ENCODE measurements around the gene NDE1. TPM values are rescaled to one million over a fixed set of nuclear protein-coding genes. Genes with fewer than 3 reads are reported as not detected.

The NDE1 gene
- total and polyA plus RNA-seq, 2 donors (not counting 3 experiments of a cell fraction or from before 2014, with no cell fraction given), result 28.0 to 90.2 TPM

DNA sequence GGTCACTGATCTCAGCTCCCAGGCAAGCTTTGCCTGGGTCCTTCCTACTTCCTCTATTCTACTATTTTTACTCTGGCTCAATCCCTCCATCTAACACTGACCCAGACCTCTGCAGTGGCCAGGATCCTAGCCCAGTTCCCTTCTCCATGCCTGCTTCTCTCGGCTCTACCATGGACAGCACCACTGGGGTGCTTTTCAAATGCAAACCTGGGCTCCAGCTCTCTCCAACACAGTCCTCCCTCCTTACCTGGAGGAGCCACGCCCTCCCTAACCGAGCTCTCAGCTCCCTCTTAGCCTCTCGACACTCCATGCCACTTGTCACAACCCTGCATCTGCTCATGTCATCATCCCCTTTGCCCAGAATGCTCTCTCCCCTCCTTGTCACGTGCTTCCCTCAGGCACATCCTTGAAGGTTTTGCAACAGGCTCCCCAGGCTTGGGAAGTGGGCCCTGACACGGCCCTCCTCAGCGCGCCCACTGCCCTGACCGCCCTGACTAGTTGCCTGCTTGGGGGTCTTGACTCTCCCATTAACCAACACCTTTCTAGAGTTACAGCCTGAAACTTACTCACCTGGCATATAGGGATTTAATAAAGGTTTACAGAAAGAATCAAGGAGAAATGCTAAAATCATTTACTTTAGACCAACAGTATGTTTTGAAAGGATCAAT is 48.7 kb upstream of the NDE1 start:
- H2AFZ ChIP-seq (ENCODE audit: low read depth, low read length), result no peak overlapping the region
- DNase-seq (ENCODE audit: low read depth, low spot score), result no peak
- no peaks in the 10 kb centered on the region for H4K20me1 ChIP-seq (replicated peaks; ENCODE audit: control insufficient read depth, extremely low read depth, insufficient read depth, low read length)
- FAIRE-seq, result no peak
- H3K4me2 ChIP-seq (ENCODE audit: insufficient read depth, low read length), result no peak overlapping the region
- H3K4me1 ChIP-seq (ENCODE audit: control insufficient read depth, extremely low read depth, insufficient read depth, low read length), result no peaks in the 10 kb centered on the region
- no peak for TF ChIP-seq EZH2 (IDR thresholded peaks at IDR 0.05; ENCODE audit: borderline replicate concordance, low read depth, low read length, severe bottlenecking)
- TF ChIP-seq, protein P1, sequence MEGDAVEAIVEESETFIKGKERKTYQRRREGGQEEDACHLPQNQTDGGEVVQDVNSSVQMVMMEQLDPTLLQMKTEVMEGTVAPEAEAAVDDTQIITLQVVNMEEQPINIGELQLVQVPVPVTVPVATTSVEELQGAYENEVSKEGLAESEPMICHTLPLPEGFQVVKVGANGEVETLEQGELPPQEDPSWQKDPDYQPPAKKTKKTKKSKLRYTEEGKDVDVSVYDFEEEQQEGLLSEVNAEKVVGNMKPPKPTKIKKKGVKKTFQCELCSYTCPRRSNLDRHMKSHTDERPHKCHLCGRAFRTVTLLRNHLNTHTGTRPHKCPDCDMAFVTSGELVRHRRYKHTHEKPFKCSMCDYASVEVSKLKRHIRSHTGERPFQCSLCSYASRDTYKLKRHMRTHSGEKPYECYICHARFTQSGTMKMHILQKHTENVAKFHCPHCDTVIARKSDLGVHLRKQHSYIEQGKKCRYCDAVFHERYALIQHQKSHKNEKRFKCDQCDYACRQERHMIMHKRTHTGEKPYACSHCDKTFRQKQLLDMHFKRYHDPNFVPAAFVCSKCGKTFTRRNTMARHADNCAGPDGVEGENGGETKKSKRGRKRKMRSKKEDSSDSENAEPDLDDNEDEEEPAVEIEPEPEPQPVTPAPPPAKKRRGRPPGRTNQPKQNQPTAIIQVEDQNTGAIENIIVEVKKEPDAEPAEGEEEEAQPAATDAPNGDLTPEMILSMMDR (IDR thresholded peaks at IDR 0.05; ENCODE audit: extremely low read depth in 1 of 2, insufficient read depth in 1 of 2, low read depth in 1 of 2, low read length in 2 of 2), result no peak
- no peak for TF ChIP-seq FOS (IDR thresholded peaks at IDR 0.05; ENCODE audit: borderline replicate concordance, insufficient read depth, low read length)
- no peak for TF ChIP-seq MYC (IDR thresholded peaks at IDR 0.05; ENCODE audit: low read depth, low read length)
- no peak for TF ChIP-seq POLR2AphosphoS5 (IDR thresholded peaks at IDR 0.05; ENCODE audit: insufficient read depth, low read depth, low read length)
- TF ChIP-seq JUN (IDR thresholded peaks at IDR 0.05; ENCODE audit: borderline replicate concordance, insufficient read depth, insufficient read length, low read depth), result no peak
- TF ChIP-seq GATA2 (IDR thresholded peaks at IDR 0.05; ENCODE audit: insufficient read depth, insufficient read length, low read depth, low read length), result no peak
- TF ChIP-seq, protein P2, sequence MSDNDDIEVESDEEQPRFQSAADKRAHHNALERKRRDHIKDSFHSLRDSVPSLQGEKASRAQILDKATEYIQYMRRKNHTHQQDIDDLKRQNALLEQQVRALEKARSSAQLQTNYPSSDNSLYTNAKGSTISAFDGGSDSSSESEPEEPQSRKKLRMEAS (IDR thresholded peaks at IDR 0.05; ENCODE audit: insufficient read depth, insufficient read length), result no peak
- no peak for TF ChIP-seq POLR2A (IDR thresholded peaks at IDR 0.05; ENCODE audit: low read depth, low read length)
- H3K79me2 ChIP-seq (ENCODE audit: control insufficient read depth, insufficient read depth, low read length), result no peaks in the 10 kb centered on the region
- H3K9ac ChIP-seq (replicated peaks; ENCODE audit: extremely low read depth, insufficient read depth, low read length), result no peak overlapping the region
- H3K9me1 ChIP-seq (replicated peaks; ENCODE audit: control insufficient read depth, extremely low read depth, insufficient read depth, low read length), result no peaks in the 10 kb centered on the region
- intact Hi-C loops (cut with micrococcal nuclease) (no loop called here), dilution Hi-C loops (cut with MboI; ENCODE audit: extremely low pct_ligation_motif_present, low sequenced_read_pairs) (no loop called here)
- ChIA-PET CTCF (interaction anchor here (1.7 kb wide), 1 partner anchor 174 kb away, joined by 5 read pairs; no protein-coding TSS in a partner anchor), POLR2A (no interaction called here)
- no peaks in the 10 kb centered on the region for H3K27me3 ChIP-seq (ENCODE audit: control insufficient read depth in 2 of 2, insufficient read depth in 2 of 2, low read length in 2 of 2)
- no peak overlapping the region for H3K4me3 ChIP-seq (replicated peaks in 1 of 3; ENCODE audit: insufficient read depth in 1 of 3, low read depth in 1 of 3, low read length in 3 of 3)
- peaks cover 8 to 49% of the 10 kb centered on the region in 2 experiments for H3K36me3 ChIP-seq (ENCODE audit: control insufficient read depth in 2 of 2, extremely low read depth in 1 of 2, insufficient read depth in 2 of 2, low read length in 2 of 2)
- H3K27ac ChIP-seq (ENCODE audit: insufficient read depth, low read depth, low read length), result no peak overlapping the region
- no TSS peak for BruUV-seq (replicated peaks)
- no peaks in the 10 kb centered on the region for H3K9me3 ChIP-seq (replicated peaks; ENCODE audit: control insufficient read depth, insufficient read depth, low read length)

Measured in endothelial cell of umbilical vein (primary cell).